GM15510 (cell line): Measurements from ENCODE around the gene CES3.

Source experiments
- POLR2A ChIP-seq: IDR thresholded peaks from 3 replicates; pipeline ENCODE4 v1.6.1; 2011; ENCODE audit warnings: borderline replicate concordance; ENCODE audit not compliant: insufficient read length; ENCODE audit errors: extremely low read depth

Gene CES3

DNA sequence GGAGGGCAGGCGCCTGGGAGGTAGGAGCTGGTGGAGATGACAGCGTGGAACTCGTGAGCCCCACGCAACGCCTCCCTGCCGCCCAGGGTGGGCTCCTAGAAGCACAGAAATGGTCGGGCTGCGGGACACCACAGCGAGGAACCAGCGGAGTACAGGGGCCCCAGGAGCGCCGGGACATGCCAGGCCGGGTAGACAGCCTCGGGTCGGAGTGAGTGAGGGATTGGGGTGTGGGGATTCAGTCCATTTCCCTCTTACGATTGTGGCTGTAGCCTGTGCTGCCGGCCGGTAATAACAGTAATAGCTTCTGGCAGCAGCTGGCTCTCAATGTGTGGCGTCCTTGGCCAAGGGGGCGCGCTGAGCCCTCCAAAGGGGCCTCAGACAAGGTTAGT is 12.2 kb upstream of the CES3 start:
- no peak for TF ChIP-seq POLR2A

DNA sequence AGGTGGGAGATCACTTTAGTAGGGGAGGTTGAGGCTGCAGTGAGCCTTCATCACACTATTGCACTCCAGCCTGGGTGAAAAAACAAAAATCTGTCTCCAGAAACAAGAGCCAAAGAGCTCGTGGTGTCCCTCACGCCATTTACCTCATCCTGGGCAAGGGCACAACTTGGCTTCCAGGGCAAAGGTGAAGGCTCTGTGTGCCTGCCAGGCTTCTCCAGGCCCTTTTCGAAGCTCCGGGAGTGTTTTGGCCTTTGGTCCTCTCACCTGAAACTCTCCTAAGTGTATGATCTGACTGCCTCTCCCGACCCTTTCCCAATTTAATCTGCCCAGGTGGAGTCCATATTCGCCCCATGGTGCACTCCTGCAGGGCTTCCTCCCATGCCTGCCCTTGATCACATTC is 11.6 kb upstream of the CES3 start:
- TF ChIP-seq POLR2A, result no peak

DNA sequence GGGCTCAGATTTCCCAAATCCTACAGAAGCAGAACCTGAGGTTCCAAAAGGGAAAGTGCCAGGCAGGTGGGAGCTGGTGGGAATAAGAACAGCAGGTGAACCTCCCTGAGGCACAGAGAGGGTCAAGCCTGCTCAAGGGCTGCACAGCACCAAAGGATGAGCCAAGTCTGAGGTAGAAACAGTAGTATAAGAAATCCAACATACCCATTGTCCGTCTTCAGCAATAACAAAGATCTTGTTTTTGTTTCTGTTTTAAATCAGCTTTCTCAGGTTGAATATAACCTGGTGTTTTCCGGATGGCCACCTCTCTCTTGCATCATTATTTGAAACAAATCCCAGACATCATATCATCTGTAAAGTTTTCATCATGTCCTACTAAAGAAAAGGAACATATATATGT is 10.6 kb upstream of the CES3 start:
- TF ChIP-seq POLR2A, result no peak

- TF ChIP-seq POLR2A, result no peak
Observed at GRCh38 chr16:66950971-66951790, 9.9 kb upstream of the CES3 start.

- no peak for TF ChIP-seq POLR2A
Observed at GRCh38 chr16:66952430-66953110, 8.5 kb upstream of the CES3 start.

DNA sequence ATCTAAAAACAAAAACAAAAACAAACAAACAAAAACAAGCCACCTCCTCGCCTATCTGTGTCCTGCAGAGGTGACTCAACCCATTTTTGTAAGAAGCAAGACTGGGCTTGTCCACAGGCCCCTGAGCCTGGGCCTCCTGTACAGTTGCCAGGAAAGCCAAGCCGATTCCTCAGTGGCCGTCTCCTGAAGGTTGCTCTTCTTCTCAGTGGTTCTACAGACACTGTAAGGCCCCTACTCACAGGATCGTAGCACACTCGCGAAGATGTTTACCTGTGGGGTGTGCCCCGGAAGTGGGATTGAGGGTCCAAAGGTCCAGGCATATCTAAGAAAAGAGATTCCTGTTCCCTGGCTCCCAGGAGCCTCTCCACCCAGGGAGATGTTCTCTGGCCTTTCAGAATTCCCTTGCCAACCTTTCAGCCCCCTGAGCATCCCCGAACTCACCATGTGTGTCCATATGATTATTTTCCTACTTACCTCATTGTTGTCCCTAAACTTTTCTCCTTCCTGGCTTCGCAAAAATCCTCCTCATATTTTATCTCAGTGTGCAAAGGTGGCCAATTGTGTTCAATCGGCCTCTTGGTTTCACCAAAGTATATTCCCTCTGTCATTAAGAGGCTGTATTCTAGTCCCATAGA is 7.5 kb upstream of the CES3 start:
- TF ChIP-seq POLR2A, result no peak

DNA sequence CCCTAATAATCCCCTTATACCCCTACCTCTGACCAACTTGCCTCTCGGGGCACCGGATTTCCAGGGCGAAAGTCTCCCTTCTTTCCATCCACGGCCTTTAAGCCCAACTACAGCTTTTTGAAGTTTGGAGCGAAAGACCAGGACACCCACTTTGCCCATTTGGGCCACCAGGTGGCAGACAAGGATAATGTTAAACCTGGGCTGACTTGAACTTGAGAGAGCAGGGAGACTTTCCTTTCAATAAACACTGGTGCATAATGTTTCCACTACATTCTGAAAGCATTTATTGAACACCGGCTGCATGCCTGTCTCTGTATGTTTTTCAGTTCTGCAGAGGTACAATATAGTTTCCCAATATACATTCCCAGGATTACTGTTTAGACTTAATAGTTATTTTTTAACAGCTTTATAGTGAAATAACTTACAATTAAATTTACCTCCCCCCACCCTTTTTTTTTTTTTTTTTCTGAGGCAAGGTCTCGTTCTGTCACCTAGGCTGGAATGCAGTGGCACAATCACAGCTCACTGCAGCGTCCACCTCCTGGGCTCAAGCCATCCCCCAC is 6.9 kb upstream of the CES3 start:
- TF ChIP-seq POLR2A, result no peak

DNA sequence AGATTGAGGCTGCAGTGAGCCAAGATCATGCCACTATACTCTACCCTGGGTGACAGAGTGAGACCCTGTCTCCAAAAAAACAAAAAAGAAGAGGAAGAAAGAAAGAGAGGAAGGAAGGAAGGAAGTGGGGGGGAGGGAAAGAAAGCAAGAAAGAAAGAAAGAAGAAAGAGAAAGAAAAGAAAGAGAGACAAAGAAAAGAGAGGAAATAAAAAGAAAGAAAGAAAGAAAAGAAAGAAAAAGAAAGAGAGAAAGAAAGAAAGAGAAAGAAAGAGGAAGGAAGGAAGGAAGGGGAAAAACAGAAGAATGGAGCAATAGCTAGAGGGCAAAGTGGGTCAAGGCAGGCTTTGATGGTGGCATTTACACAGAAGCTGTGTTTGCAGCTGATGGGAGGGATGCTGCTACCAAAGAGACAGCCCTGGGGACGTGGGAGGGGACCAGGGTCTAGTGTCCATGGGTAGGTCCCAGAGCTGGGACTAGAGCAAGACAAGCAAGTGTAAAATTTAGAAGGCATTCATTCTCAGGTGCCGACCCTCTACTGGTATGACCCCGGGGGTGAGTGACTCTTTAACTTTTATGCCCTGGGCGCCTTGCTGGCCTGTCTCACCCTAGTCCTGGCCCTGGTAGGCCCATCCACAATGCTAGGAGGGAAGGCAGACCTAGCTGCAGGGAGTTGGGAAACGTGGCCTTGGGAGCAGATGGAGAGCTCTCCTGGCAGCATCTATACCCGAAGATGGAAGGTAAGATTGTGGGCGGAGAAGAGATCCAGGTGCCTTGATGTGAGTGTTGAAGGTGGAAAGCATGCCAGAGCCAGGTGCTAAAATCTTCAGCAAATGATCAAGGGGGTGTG is 2.0 kb upstream of the CES3 start:
- no peak for TF ChIP-seq POLR2A

DNA sequence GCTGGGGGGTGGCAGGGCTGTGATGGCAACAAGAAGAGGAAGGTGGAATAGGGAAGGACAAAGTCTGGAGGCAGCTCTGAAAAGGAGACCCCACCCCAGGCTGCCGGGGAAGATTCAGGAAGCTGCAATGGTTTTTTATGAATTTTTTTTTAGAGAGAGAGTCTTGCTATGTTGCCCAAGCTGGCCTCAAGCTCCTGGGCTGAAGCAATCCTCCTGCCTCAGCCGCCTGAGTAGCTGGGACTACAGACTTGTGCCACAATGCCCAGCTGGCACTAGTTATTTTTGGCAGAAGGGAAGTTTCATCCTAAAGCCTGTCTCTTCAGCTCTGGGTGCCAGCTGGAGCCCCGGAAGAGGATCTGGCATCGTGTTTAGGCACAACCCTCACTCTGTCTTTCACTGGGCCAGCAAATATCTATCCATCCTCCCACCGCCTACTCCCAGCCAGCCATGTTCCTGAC is 1.3 kb upstream of the CES3 start:
- no peak for TF ChIP-seq POLR2A

DNA sequence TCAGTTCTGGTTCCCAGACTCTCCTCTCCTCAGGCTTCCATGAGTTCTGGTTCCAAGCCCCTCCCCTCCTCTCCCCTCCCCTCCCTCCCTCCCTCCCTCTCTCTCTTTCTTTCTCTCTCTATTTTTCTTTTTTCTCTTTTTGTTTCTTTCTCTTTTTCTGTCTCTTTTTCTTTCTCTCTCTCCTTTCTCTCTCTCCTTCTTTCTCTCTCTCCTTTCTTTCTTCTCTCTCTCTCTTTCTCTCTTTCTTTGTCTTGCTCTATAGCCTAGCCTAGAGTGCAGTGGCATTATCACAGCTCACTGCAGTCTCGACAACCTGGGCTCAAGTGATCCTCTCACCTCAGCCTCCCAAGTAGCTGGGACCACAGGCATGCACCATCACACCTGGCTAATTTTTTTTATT is 796 bp upstream of the CES3 start:
- no peak for TF ChIP-seq POLR2A

GRCh38 chr16:66961914-66962313 is 848 bp downstream of the CES3 start:
- no peak for TF ChIP-seq POLR2A

- TF ChIP-seq POLR2A, result no peak
Observed at GRCh38 chr16:66964049-66964448, 3.0 kb downstream of the CES3 start.

DNA sequence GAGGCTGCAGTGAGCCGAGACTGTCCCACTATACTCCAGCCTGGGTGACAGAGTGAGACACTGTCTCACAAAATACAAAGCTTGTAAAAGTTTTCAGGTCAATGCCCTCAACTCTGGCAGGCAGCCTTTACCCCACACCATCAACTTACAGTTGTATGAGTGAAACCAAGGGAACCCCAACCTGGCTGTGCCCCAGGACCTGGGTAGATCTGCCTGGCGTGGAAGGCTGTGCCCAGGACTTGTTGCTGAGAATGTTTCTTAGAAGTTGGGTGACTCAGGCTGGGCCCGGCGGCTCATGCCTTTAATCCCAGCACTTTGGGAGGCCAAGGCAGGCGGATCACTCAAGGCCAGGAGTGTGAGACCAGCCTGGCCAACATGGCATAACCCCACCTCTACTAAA is 7.8 kb downstream of the CES3 start:
- TF ChIP-seq POLR2A, result no peak
